PC-9 (cell line): ENCODE measurements around the gene COG3. TPM values are rescaled to one million over a fixed set of nuclear protein-coding genes. Genes with fewer than 3 reads are reported as not detected.

Source experiments
- BruUV-seq: library from RNA; stranded (reverse); fragments of 400-500 nt; replicated peaks from 2 replicates; lab custom pipeline; 2021; lab: Mats Ljungman, UMichigan
- CTCF ChIA-PET: fragments of 300-600 bp; sonication (Branson Sonifier 250); formaldehyde crosslinking; loops from one replicate; lab custom pipeline; 2022; ENCODE audit warnings: antibody characterized with exemption; lab: Charles Lee
- POLR2A ChIA-PET: fragments of 300-600 bp; sonication (Branson Sonifier 250); formaldehyde crosslinking; loops from one replicate; lab custom pipeline; 2022; ENCODE audit warnings: antibody characterized with exemption; ENCODE audit not compliant: unreplicated experiment; lab: Charles Lee
- DNase-seq, 2 experiments: peaks; one replicate each; pipeline versions ENCODE4 v3.0.0 to v3.0.0-alpha.2; 2015 to 2022; ENCODE audit warnings: mixed read lengths in 1 of 2
- H2AFZ ChIP-seq: fragments of 200-600 bp; sonication (generic); 2 replicates; pipeline ENCODE4 v1.8.1; 2017; ENCODE audit warnings: antibody characterized with exemption
- H3F3A ChIP-seq: fragments of 200-600 bp; sonication (generic); 2 replicates; pipeline ENCODE4 v1.8.1; 2017; ENCODE audit warnings: antibody characterized with exemption, mild to moderate bottlenecking, low read depth; ENCODE audit not compliant: insufficient read depth
- H3K27ac ChIP-seq: fragments of 200-600 bp; sonication (generic); 2 replicates; pipeline ENCODE4 v1.6.1; 2016; ENCODE audit warnings: mixed run types
- H3K27me3 ChIP-seq: fragments of 200-600 bp; sonication (generic); 2 replicates; pipeline ENCODE4 v1.6.1; 2016; ENCODE audit warnings: low read depth, mixed run types; ENCODE audit not compliant: insufficient read depth
- H3K36me3 ChIP-seq: fragments of 200-600 bp; sonication (generic); 2 replicates; pipeline ENCODE4 v1.6.1; 2016; ENCODE audit warnings: low read depth, mixed run types
- H3K4me1 ChIP-seq: fragments of 200-600 bp; sonication (generic); replicated peaks from 2 replicates; pipeline ENCODE4 v1.6.1; 2016; ENCODE audit warnings: mixed run types; ENCODE audit not compliant: insufficient read depth
- H3K4me2 ChIP-seq: fragments of 200-600 bp; sonication (generic); 2 replicates; pipeline ENCODE4 v1.6.1; 2017; ENCODE audit warnings: mixed run types
- H3K4me3 ChIP-seq: fragments of 200-600 bp; sonication (generic); 2 replicates; pipeline ENCODE4 v1.6.1; 2016; ENCODE audit warnings: mixed run types
- H3K79me2 ChIP-seq: fragments of 200-600 bp; sonication (generic); 2 replicates; pipeline ENCODE4 v1.6.1; 2017; ENCODE audit warnings: low read depth, mixed run types
- H3K9me2 ChIP-seq: fragments of 200-600 bp; sonication (generic); 2 replicates; pipeline ENCODE4 v1.8.1; 2017; ENCODE audit warnings: mild to moderate bottlenecking; ENCODE audit not compliant: insufficient read depth
- H3K9me3 ChIP-seq: fragments of 200-600 bp; sonication (generic); 2 replicates; pipeline ENCODE4 v1.8.1; 2016; ENCODE audit warnings: low read depth; ENCODE audit not compliant: insufficient read depth
- H4K20me1 ChIP-seq: fragments of 200-600 bp; sonication (generic); 2 replicates; pipeline ENCODE4 v1.8.1; 2017; ENCODE audit not compliant: insufficient read depth
- EZH2 ChIP-seq: fragments of 200-600 bp; sonication (generic); IDR thresholded peaks from 2 replicates; pipeline ENCODE4 v1.8.0; 2017; ENCODE audit warnings: antibody characterized with exemption, low read depth
- intact Hi-C: fragments of 100-400 bp; cut with micrococcal nuclease; formaldehyde crosslinking; loops from one replicate; pipeline ENCODE4 v1.10.0; 2022; ENCODE audit not compliant: unreplicated experiment
- total RNA-seq: library from RNA; stranded (reverse); gene quantifications from 2 replicates; pipeline ENCODE4 v1.2.3, GENCODE V29; 2021
- TF ChIP-seq, protein P1 (sequence below): fragments of 200-600 bp; sonication (generic); conservative IDR thresholded peaks from 2 replicates; pipeline ENCODE4 v1.6.1; 2017; ENCODE audit warnings: mixed run types, antibody characterized with exemption, mild to moderate bottlenecking, moderate library complexity

COG3 gene
- total RNA-seq, 1 experiment from 2014 or later, result 22.3 TPM

DNA sequence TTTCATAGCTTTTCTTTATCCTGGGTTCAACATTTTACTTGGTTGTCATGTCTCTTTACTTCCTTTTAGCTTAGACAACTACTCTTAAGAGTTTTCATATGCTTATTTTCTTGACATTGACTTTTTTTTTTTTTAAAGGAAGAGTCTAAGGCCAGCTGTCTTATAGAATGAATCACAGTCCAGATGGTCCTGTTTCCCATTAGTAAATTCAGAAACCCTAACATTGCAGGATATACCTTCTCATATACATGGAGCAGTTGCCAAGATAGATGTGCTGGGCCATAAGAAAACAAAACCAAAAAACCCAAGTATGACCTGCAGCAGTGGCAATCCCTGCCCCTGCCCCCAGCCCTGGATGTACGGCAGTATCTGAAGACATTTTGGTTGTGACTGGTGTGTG is 72.8 kb downstream of the COG3 start:
- CTCF ChIA-PET, result no interaction called here

GRCh38 chr13:45538382-45538781 is 73.6 kb downstream of the COG3 start:
- no peaks in the 10 kb centered on the region for H3K4me1 ChIP-seq
- H3K4me3 ChIP-seq, result no peak overlapping the region
- no peaks in the 10 kb centered on the region for H4K20me1 ChIP-seq
- no peak for TF ChIP-seq EZH2
- TF ChIP-seq, protein P1, sequence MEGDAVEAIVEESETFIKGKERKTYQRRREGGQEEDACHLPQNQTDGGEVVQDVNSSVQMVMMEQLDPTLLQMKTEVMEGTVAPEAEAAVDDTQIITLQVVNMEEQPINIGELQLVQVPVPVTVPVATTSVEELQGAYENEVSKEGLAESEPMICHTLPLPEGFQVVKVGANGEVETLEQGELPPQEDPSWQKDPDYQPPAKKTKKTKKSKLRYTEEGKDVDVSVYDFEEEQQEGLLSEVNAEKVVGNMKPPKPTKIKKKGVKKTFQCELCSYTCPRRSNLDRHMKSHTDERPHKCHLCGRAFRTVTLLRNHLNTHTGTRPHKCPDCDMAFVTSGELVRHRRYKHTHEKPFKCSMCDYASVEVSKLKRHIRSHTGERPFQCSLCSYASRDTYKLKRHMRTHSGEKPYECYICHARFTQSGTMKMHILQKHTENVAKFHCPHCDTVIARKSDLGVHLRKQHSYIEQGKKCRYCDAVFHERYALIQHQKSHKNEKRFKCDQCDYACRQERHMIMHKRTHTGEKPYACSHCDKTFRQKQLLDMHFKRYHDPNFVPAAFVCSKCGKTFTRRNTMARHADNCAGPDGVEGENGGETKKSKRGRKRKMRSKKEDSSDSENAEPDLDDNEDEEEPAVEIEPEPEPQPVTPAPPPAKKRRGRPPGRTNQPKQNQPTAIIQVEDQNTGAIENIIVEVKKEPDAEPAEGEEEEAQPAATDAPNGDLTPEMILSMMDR, result no peak
- BruUV-seq, result no TSS peak
- H3F3A ChIP-seq, result peaks cover 5% of the 10 kb centered on the region; the same call in 1 of the 2 replicates
- no peaks in the 10 kb centered on the region for H3K79me2 ChIP-seq
- no peaks in the 10 kb centered on the region for H3K27me3 ChIP-seq
- H2AFZ ChIP-seq, result no peak overlapping the region
- intact Hi-C loops, result no loop called here
- H3K9me2 ChIP-seq, result no peaks in the 10 kb centered on the region
- ChIA-PET CTCF (no interaction called here), POLR2A (no interaction called here)
- no peak for DNase-seq
- H3K4me2 ChIP-seq, result no peak overlapping the region
- H3K27ac ChIP-seq, result no peak overlapping the region
- H3K9me3 ChIP-seq, result no peaks in the 10 kb centered on the region
- H3K36me3 ChIP-seq, result peaks cover 14% of the 10 kb centered on the region

More for the DNA sequence above, 72.8 kb downstream of the COG3 start:
- no peak overlapping the region for H3K4me2 ChIP-seq
- peaks cover 5% of the 10 kb centered on the region; the same call in 1 of the 2 replicates for H3F3A ChIP-seq
- H3K27ac ChIP-seq, result no peak overlapping the region
- peaks cover 20% of the 10 kb centered on the region for H3K36me3 ChIP-seq
- no peaks in the 10 kb centered on the region for H3K9me3 ChIP-seq
- POLR2A ChIA-PET, result no interaction called here
- intact Hi-C loops, result no loop called here
- H3K9me2 ChIP-seq, result no peaks in the 10 kb centered on the region
- H3K79me2 ChIP-seq, result no peaks in the 10 kb centered on the region
- no peaks in the 10 kb centered on the region for H4K20me1 ChIP-seq
- no peaks in the 10 kb centered on the region for H3K27me3 ChIP-seq
- H3K4me1 ChIP-seq, result no peaks in the 10 kb centered on the region
- no peak for DNase-seq
- no peak for TF ChIP-seq EZH2
- TF ChIP-seq, protein P1, result no peak
- BruUV-seq, result no TSS peak
- no peak overlapping the region for H2AFZ ChIP-seq
- no peak overlapping the region for H3K4me3 ChIP-seq

DNA sequence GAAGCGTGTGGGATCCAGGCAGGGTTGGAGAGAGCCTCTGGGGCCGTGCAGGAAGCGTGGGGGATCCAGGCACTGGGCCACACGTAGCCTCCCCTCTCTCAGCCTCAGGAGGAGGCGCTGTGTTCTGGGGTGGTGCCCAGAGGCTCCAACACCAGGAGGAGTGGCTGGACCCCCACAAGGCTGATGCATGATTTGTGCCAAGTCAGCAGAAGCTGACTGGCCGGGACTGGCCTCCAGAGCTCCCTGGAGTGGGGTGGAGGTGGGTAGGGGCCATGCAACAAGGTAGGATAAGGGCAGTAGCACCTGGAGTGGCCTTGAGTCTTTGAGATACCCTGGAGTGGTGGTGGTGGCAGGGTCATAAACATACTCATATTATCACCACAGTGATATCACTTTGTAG is 75.5 kb downstream of the COG3 start:
- Histone ChIP-seq H3K27ac (no peak overlapping the region), H3F3A (peaks cover 5% of the 10 kb centered on the region; the same call in 1 of the 2 replicates), H2AFZ (no peak overlapping the region), H3K27me3 (no peaks in the 10 kb centered on the region), H3K4me1 (no peaks in the 10 kb centered on the region), H3K4me3 (no peak overlapping the region), H3K4me2 (no peak overlapping the region), H3K9me3 (no peaks in the 10 kb centered on the region), H4K20me1 (no peaks in the 10 kb centered on the region), H3K36me3 (peaks cover 7% of the 10 kb centered on the region; the same call in 1 of the 2 replicates), H3K79me2 (no peaks in the 10 kb centered on the region), H3K9me2 (no peaks in the 10 kb centered on the region)
- ChIA-PET CTCF (no interaction called here), POLR2A (no interaction called here)
- TF ChIP-seq EZH2, result no peak
- TF ChIP-seq, protein P1, result no peak
- BruUV-seq, result no TSS peak
- no peak for DNase-seq
- intact Hi-C loops, result no loop called here
